HepG2 (cell line): Measurements from ENCODE around the gene RPS6KB2. TPM values are rescaled to one million over a fixed set of nuclear protein-coding genes. Genes with fewer than 3 reads are reported as not detected.

Experiments
- CENPT ChIP-seq: sonication (generic); formaldehyde crosslinking; IDR thresholded peaks from 2 replicates; pipeline ENCODE4 v1.8.0; 2022; ENCODE audit warnings: low read depth, mild to moderate bottlenecking, moderate library complexity, missing genetic modification reagents
- CREB1 ChIP-seq, 2 experiments: fragments of 450-650 bp in 1 of 2; IDR thresholded peaks; 2 replicates each; pipeline ENCODE4 v1.6.1; 2016 to 2017; ENCODE audit warnings: control low read depth in 1 of 2, mild to moderate bottlenecking in 1 of 2, missing compliant biosample characterization in 1 of 2, missing genetic modification characterization in 1 of 2
- FOXK1 ChIP-seq: sonication (generic); formaldehyde crosslinking; IDR thresholded peaks from 2 replicates; pipeline ENCODE4 v1.4.0; 2020; ENCODE audit warnings: low read depth, missing genetic modification reagents, borderline replicate concordance
- HNF1A ChIP-seq, 2 experiments: sonication (generic) in 1 of 2; formaldehyde crosslinking in 1 of 2; IDR thresholded peaks; 2 replicates each; pipeline versions ENCODE4 v1.4.0 to v1.6.1; 2016 to 2020; ENCODE audit warnings: borderline replicate concordance in 1 of 2, low read depth in 1 of 2, mild to moderate bottlenecking in 1 of 2, missing genetic modification reagents in 1 of 2
- MAFK ChIP-seq, 2 experiments: IDR thresholded peaks in 1 of 2; conservative IDR thresholded peaks in 1 of 2; 2 replicates each; pipeline ENCODE4 v1.6.1; 2011; ENCODE audit warnings: improper control_type of control experiment in 2 of 2, low read length in 2 of 2
- PAWR ChIP-seq: sonication (generic); formaldehyde crosslinking; IDR thresholded peaks from 2 replicates; pipeline ENCODE4 v1.4.0; 2020; ENCODE audit warnings: missing genetic modification reagents, mild to moderate bottlenecking, borderline replicate concordance
- SNAI1 ChIP-seq: sonication (generic); formaldehyde crosslinking; IDR thresholded peaks from 2 replicates; pipeline ENCODE4 v1.5.0; 2020; ENCODE audit warnings: mild to moderate bottlenecking, missing genetic modification reagents, borderline replicate concordance
- SRSF9 ChIP-seq: fragments of 200-400 bp; formaldehyde crosslinking; IDR thresholded peaks from 2 replicates; pipeline ENCODE4 v1.6.1; 2018; ENCODE audit warnings: borderline replicate concordance, mild to moderate bottlenecking, low read depth, low read length; ENCODE audit not compliant: insufficient read depth, poor library complexity, severe bottlenecking
- ZFP82 ChIP-seq: sonication (generic); formaldehyde crosslinking; IDR thresholded peaks from 2 replicates; pipeline ENCODE4 v1.5.1; 2020; ENCODE audit warnings: mild to moderate bottlenecking, missing genetic modification reagents, borderline replicate concordance
- ZIK1 ChIP-seq: sonication (generic); formaldehyde crosslinking; IDR thresholded peaks from 2 replicates; pipeline ENCODE4 v1.5.0; 2020; ENCODE audit warnings: mild to moderate bottlenecking, low read depth, missing genetic modification reagents, borderline replicate concordance
- ZNF331 ChIP-seq: sonication (generic); formaldehyde crosslinking; IDR thresholded peaks from 2 replicates; pipeline ENCODE4 v1.4.0; 2020; ENCODE audit warnings: missing genetic modification reagents
- ZNF407 ChIP-seq: sonication (generic); formaldehyde crosslinking; IDR thresholded peaks from one replicate; pipeline ENCODE4 v1.5.1; 2020; ENCODE audit warnings: mild to moderate bottlenecking, missing genetic modification reagents; ENCODE audit errors: not compliant biosample characterization
- ZSCAN9 ChIP-seq: IDR thresholded peaks from 2 replicates; pipeline ENCODE4 v1.6.1; 2016; ENCODE audit warnings: borderline replicate concordance
- polyA plus RNA-seq, 8 experiments: library from polyadenylated mRNA; depleted of rRNA in 3 of 8; stranded (reverse) in 7 of 8; unstranded in 1 of 8; fragments of >200 nt; fragmentation: Illumina TruSeq in 4 of 8; extraction: Trizol in 4 of 8; gene quantifications; 2 replicates each; pipeline versions ENCODE4 v1.2.1 to v1.2.3, GENCODE V29; 2011 to 2016; ENCODE audit warnings: low read depth in 4 of 8, missing spikeins in 1 of 8, mixed read lengths in 1 of 8; ENCODE audit not compliant: insufficient read depth in 1 of 8
- total RNA-seq, 5 experiments: library from RNA; depleted of rRNA; stranded (reverse); fragments of >200 nt; fragmentation: Illumina TruSeq; extraction: Trizol; gene quantifications; 2 replicates each; pipeline ENCODE4 v1.2.3, GENCODE V29; 2016; ENCODE audit warnings: low read depth in 1 of 5

The RPS6KB2 gene
- total and polyA plus RNA-seq, 2 of the 13 experiments (the other 11 are each of a cell fraction or from before 2014, with no cell fraction given), result 52.9 to 54.8 TPM

GRCh38 chr11:67428052-67429001 is at the start of gene RPS6KB2 (continued):
- TF ChIP-seq FOXK1 (peak; percentile 95), SRSF9 (no peak), MAFK (conservative IDR thresholded peaks at IDR 0.05 in 1 of 2, IDR thresholded peaks at IDR 0.05 in 1 of 2; ENCODE audit: low read length in 2 of 2) (no peak), ZNF331 (CRISPR knock-in tag) (peak; percentile 63), CENPT (CRISPR knock-in tag) (no peak), SNAI1 (CRISPR knock-in tag) (no peak; the same call in 1 of the 2 replicates), PAWR (CRISPR knock-in tag) (no peak), CREB1 (IDR thresholded peaks at IDR 0.05) (peak; percentile 99), CREB1 (CRISPR knock-in tag; IDR thresholded peaks at IDR 0.05) (peak; percentile 99), ZSCAN9 (CRISPR knock-in tag) (no peak), ZIK1 (CRISPR knock-in tag) (no peak; the same call in 1 of the 2 replicates), ZNF407 (no peak), HNF1A (IDR thresholded peaks at IDR 0.05; ENCODE audit: low read depth) (0 out of 2 replicates have a peak, but pooled peaks have one; percentile 14), HNF1A (CRISPR knock-in tag; IDR thresholded peaks at IDR 0.05; ENCODE audit: borderline replicate concordance) (peak; percentile 70; the same call in 1 of the 2 replicates), ZFP82 (CRISPR knock-in tag) (peak; percentile 17; the same call in 1 of the 2 replicates)
